Pulmonary artery endothelial cell (primary cell): ENCODE results near the gene TUBE1. TPM values are rescaled to one million over a fixed set of nuclear protein-coding genes. Genes with fewer than 3 reads are reported as not detected.
"Not testable (repeated sequence)": the region's sequence is repeated elsewhere in the genome, so short reads cannot be mapped to it uniquely, and the experiment has no call there.

Source experiments
- DNase-seq: peaks from one replicate; pipeline ENCODE4 v3.0.0-alpha.2; 2011; ENCODE audit warnings: low read depth, low spot score
- total RNA-seq: library from RNA; depleted of rRNA; stranded (reverse); fragments of >200 nt; gene quantifications from 2 replicates; pipeline ENCODE4 v1.2.3, GENCODE V29; 2014

The TUBE1 gene
- total RNA-seq, 1 donor from 2014 or later: 14.6 TPM

DNA sequence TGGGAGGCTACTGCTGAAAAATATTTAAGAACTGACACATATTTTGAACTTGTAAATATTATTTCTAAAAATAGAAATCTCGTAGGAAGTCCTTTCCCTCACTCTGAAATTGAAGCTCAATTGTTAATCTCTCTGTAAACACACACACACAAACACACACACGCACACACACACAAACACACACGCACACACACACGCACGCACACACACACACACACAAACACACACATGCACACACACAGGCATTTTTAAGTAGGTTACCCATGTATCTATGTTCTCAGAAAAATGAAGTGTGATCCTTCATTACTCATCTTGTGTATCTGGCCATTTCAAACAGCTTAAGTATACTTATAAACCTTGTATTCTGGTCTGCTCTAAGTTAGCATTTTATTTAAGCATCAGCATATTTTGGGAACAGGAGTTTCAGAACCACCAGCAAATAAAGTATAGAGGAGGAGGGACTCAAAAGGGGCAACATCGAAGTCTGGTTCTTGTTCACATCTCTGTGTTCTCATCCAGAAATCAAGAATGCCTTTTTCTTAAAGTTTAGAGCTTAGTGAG lies 21.8 kb downstream of the TUBE1 start:
- no peak for DNase-seq

DNA sequence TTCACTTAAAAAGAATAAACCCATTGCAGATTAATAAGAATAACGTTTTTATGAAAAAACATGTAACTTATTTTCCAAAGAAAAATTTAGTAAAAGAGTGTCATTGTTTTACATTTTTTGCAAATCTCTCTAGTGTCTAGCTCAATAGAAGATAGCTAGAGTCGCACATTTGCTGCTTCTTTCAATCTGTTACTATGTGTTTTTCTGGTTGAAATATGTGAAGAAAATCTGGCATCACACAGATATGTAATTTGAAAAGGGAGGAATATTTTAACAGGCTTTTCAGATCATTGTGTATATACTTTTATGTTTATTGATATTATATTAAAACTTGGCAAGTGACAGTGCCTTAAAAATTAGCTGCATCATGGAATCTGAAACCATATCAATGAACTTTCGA lies 24.3 kb downstream of the TUBE1 start:
- no peak for DNase-seq

DNA sequence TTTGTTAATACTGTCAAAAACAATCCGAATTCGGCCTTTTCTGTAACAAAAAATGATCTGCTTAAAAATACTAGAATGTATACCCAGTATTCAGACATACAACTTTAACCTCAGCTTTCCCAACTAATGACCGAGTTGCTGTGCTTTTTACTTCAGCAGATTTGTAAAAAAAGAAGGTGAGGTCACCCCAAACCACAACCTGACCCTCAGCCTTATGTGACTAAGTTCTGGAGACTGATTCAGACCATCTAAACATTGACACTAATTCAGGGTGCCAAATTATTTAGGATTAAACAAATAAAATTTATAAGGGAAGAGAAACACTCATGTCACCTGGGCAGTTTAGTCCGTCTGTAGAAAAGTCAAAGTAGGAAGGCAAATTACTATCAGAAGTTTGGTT lies 25.7 kb downstream of the TUBE1 start:
- DNase-seq: no peak

DNA sequence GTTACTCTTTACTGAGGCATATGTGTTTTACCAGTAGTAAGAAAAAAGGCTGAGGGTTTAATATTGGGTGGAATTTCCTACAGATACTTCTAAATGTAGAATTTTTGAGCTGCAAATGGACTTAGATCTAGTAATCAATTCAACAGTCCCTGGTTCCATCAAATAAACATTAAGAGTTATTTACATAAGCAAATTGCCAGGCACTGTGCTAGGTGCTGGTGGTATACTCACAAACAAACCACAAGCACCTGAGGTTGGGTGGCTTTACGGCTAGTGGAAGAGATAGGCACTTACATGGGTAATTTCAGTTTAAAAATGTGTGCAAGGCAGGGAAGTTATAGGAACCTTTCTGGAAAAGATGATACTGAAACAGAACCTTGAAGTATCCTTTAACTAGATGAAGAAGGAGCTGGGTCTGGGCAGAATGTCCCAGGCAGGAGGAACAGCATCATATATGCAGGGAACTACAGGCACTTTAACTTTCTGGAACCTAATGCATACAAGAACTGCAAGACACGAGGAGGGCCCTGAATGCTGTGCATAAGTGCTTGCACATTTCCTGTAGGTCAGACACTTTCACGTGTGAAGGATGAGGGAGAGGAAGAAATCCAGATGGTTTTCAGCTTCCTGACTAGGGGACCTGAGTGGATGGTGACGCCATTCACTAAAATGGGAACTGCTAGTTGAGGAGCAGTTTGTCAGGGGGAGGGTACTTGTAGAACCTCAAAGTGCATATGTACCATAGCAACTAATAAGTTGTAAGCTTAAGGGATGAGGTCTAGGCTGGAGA lies 28.8 kb downstream of the TUBE1 start:
- no peak for DNase-seq

DNA sequence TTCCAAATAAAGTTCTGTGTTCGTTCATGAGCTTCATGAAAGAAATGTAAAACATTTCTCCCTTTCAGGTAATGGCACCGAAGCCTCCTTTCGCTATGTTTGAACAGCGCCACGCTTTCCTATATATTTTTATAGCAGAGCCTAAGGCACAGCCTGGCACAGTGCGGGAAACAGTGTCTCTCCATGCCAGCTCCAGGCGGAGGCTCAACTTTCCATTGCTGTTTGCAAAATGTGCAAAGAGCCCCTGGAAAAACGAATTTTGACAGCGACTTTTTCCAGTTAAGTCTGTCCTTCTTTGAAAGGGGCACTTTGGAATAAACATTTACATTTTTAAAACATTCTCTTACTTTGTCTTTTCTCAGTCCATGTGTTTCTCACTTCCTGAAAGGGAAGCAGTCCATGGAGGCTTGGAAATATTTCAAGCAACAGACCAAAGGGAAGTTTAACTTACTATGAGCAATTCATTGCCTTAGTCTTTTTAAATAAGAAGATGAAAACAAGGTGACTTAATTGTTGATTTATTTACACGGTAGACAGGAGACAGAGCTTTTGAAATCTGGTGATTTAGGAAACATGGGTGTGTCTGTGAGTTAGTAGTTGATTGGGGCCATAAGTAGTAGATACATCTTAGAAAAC lies 32.6 kb downstream of the TUBE1 start:
- DNase-seq: no peak

DNA sequence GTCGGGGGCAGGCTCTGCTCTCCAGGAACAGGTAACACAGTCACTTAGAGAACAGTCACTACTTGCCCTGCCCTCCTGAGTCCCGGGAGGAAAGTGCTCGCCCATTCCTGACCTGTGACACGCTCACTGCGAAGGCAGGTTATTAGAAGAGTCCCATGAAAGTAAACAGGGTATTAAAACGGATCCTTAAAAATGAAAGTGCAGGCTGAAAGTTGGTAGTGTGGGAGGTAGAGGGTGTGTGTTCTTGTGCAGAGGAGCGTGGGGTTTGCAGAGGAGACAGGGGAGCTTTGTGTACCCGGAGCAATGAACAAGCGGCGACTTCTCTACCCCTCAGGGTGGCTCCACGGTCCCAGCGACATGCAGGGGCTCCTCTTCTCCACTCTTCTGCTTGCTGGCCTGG lies 33.3 kb downstream of the TUBE1 start, which contains the start of gene CCN6:
Gene CCN6 (plus strand): TSS at position 104 of the 400 bp plus-strand sequence. CDS start 254 bp downstream, at position 358.
- DNase-seq: no peak

DNA sequence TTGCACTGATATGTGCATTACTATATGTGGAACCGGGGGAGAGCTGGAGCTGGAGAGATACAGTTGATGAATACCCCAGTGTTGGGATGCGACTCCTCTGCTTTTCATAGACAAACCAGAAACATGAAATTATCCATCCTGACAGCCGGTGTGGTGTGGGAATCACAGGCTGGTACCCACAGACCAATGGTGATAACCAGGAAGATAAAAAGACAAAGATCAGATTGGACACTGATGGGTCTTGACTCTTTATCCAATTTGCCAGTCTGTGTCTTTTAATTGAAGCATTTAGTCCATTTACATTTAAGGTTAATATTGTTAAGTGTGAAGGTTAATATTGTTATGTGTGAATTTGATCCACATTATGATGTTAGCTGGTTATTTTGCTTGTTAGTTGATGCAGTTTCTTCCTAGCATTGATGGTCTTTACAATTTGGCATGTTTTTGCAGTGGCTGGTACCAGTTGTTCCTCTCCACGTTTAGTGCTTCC lies 36.0 kb downstream of the TUBE1 start:
- DNase-seq: not testable (repeated sequence)

DNA sequence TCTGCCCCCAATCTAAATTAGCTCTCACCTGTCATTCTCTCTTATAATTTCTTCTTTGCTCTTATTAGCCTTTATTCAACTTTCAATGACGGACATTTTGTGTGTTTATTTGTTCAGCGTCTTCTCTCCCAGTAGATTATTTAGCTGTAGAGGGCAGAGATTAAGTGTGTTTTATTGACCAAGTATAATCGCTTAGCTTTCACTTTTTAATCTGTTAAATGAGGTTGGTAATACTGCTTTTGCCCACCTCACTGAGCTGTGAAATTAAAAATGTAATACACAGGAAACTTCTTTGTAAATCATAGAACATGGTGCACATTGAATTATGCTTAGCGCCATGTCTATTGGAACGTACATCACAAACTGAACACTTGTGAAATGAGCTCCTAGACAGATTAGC lies 36.9 kb downstream of the TUBE1 start:
- DNase-seq: no peak

DNA sequence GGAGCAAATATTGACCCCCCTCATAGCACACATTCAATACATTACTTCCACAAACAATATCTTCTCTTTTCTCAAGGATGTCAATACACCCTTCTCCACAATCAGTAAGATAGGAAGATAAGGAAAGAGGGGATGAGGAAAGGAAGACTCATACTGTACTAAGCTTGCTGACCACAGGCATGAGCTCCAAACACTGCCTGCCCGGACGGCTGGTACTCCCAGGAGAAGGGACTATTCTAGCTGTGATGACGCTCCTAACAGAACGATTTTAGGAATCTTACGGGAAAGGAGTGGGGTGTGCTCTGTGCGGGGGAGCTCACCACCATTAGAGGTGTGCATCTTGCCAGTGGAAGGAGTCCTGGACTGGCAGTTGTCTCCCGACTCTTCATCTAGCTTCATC lies 37.3 kb downstream of the TUBE1 start:
- no peak for DNase-seq

DNA sequence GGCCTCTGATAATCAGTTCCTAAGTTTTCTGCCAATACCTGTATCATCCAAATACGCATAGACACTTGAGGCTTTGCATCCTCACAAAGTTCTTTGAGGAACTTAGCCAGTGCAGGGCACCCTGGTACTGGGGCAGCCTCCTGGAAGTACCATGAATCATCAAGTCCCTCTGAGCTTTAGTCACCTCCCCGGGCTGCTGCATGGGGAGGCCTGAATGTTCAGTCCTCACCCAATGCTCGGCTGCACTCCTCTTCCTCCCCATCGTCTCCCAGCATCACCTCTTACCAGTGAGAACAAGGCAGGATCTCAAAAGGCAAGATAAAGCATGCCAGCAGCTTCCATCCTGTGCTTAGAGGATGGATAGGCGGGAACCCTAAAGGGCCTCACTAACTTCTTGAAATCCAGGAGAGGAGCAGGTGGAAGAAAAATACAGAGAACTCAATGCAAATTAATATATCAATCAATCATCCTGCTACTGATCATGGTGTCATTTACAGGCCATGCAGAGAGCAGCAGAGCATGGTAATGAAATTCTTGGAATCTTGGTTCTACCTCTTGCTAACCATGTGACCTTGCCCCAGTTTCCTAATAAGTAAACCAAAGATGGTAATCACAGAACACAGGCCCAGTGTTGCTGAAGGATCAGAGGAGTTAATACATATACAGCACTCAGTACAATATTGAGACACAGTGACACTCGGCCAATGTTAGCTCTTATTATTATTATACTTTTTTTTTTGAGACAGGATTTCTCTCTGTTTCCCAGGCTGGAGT lies 38.1 kb downstream of the TUBE1 start:
- no peak for DNase-seq

DNA sequence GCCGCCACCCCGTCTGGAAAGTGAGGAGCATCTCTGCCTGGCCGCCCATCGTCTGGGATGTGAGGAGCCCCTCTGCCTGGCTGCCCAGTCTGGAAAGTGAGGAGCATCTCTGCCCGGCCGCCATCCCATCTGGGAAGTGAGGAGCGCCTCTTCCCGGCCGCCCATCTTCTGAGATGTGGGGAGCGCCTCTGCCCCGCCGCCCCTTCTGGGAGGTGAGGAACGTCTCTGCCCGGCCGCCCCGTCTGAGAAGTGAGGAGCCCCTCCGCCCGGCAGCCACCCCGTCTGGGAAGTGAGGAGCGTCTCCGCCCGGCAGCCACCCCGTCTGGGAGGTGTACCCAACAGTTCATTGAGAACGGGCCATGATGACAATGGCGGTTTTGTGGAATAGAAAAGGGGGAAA lies 39.8 kb downstream of the TUBE1 start:
- DNase-seq: not testable (repeated sequence)

DNA sequence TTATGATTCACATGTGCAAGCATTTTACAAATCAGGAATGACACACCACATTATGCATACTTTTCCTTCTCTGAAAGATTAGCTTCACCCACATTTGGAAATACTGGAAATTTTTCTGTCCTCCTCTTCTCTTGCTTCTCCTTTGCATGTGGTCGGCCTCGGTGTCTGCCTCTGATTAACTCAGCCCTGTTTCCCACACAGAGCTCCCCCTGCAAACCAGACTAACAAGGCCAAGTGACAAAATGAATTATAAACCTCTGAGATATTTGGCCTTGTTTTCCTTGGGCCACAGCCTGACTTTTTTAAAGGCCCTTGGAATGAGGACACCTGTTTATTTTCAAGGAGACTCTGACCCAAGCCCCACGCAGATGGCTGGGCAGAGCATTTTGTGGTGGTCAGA lies 42.4 kb downstream of the TUBE1 start:
- no peak for DNase-seq

DNA sequence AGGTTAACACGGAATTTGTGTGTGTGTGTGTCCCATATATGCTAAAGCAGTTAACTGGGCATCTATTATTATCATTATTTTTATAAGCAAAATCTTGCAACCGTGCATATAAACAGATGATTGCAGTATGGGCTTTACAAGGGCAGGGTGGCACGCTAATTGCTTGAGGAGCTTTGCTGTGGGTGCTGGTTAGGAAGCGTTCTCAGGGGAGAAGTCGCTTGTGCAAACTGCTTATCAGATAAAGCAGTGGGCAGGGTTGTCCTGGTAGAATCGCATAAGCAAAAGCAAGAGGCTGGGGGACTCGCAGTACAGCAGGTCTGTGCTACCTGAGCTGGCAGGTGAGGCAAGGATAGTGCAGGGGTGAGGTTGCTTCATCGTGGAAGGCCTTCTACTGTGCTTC lies 43.1 kb downstream of the TUBE1 start:
- DNase-seq: no peak

DNA sequence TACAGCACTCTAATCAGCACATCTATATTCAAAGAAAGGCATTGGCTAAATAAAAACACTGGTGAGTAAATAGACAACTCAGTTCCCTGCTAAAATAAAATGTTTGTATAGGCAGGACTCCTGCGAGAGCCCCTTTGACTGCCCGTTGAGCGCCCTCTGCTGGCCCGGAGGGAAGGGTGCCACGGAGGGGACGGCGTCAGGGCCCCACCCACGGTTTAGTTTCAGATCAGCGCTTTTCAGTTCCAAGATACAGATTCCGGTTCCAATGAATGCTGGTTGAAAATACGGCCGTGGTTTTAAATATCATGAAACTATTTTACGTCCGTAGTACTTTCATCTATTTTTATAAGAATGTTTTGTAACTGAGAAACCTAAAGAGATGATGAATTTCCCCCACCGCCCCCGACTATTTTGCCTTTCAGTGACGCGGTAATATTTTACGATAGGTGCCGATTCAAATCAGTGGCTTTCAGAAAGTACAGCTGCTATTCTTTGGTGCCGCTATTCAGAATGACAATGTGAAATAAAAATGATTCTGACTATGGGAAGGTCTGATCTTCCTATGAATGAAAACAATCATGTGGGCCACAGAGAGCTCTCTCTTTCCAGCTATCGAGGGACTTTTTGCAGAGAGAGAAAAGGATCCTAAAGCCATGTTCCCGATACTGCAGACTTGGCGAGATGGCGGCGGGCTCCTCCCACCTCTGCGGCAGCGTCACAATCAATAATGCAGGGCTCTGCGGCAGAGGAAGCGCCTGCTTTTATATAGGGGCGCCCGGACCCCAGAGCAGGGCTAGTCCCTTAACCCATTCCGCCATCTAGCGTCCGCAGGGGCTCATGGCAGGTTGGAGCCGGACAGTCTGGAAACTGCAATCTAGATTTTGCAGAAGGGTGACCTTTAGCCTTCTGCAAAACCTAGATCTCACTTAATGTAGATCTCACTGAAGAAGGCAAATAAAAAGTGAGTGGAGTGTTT lies 44.0 kb downstream of the TUBE1 start:
- peak; percentile 82 for DNase-seq

DNA sequence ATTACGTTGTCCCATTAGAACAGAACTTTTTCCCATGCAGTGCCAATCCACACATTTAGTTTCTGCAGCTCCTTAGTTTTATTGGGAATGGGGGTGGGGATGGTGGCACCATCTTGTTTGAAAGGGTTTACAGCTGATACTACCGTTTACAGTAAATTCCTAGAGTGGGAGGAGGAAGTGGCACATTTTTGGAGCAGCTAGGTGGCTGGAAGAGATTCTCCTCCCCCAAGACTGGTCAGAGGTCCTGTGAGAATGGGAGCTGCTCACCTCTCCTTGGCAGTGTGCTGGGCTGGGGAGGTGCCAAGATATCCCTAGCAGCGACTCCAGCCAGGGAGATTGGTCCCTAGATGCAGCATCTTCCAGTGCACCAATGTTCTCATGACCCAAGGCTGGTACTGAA lies 45.7 kb downstream of the TUBE1 start:
- no peak for DNase-seq

DNA sequence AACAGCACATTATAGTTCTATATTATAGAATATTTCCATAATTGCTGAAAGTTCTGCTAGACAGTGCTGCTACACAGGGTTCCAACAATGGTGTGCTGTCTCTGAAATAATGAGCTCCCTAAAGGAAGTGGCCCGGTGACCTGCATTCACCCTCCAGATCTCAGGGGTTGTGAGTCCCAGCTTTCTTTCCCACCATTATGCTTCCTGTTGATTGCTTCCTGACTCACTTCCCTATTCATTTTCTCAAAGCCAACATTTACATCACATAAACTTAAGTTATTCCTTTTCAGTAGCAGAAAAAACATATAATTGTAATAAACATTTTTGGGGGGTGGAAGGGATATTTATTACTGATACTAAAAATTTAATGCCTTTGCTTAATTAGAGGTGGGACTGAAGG lies 46.3 kb downstream of the TUBE1 start:
- peak; percentile 81 for DNase-seq

DNA sequence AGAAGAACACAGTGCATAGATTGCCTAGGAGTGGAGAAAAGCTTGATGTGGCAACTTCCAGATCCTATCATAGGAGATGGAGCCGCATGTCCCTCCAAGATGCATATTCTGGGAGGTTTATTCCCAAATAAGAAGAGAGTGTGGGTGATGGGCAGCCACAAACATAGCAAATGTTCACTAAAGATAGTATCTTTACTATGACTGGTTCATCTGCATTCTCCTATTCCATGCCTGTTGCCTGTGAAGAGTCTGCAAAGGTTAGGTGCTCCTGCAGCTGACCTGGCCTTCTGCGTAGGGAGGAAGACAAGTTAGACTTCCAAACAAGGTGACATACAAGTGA lies 47.9 kb downstream of the TUBE1 start:
- no peak for DNase-seq

DNA sequence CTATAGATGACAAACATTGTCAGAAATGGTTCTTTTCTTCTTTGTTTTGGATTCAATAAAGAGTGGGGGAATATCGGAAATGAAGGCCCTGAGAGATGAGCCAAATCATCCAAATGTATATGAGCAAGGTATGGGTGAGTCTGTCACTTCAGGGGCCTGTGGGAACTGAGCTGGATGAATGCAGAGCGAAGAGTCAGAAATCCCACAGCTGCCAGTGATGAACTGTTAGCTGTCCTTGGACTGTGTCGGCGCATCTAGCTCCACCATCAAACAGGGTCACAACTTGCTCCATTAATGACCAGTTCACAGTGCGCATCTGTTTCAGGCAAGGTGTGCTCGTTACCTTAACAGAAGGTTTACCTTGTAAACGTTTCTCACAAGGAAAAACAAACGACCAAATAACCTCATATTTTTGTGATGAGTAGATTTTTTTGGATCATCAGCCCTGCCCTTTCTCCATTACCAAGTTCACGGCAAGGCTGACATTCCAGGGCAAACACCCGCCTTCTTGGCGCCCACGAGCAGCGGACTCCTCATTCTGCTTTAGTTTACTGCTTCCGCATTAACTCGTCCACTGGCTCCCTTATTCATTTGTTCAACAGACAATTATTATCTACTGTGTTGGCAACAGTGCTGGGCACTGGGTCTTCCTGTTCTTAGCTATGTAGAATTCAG lies 48.4 kb downstream of the TUBE1 start:
- DNase-seq: no peak

DNA sequence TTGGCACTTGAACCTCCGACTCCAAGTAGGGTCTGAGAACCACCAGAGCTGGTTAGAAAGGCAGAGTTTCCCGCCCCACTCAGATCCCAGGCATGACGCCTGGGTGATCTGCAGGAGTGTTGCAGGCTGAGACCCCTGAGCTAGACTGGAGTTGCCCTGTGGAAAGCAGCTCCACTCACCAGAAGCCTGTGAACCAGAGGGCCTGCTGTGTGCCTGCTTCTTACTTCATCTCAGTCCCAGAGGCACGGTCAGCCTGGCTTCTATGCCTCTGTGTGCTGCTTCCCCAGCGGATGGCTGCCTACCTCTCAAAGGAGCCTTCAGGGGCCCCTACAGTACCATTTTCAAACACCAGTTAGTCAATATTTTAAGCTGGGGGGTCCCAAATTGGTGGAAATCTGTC lies 49.0 kb downstream of the TUBE1 start:
- DNase-seq: no peak

DNA sequence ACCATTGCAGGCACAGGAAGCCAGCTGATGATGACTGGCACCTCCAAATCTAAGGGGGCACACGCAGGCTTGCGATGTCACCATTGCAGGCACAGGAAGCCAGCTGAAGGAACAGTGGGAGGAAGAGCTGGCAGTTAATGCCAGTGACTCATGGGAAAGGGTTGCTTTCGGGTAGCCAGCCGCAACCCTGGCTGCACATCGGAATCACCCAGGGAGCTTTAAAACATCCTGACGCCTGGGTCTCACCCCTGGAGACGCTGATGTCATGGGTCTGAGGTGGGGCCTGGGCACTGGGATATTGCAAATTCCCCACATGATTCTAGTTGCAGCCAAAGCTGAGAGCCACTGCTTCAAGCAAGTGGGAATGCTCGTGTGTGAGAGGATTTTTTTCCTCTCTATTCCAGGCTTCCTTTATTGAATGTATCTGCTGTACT lies 49.5 kb downstream of the TUBE1 start:
- DNase-seq: peak; percentile 68
